Fibroblast of lung (primary cell): Measurements from ENCODE around the gene RAB36.

Source experiments
- EZH2 ChIP-seq: IDR thresholded peaks from 2 replicates; pipeline ENCODE4 v1.5.1; 2012; ENCODE audit warnings: low read length, control low read depth, mild to moderate bottlenecking; ENCODE audit errors: missing control alignments
- TF ChIP-seq, protein P1 (sequence below), 2 donors: IDR thresholded peaks in 1 of 2; conservative IDR thresholded peaks in 1 of 2; 1 replicate in 1 of 2; 2 replicates in 1 of 2; pipeline ENCODE4 v1.5.1; 2011 to 2012; ENCODE audit warnings: low read length in 2 of 2, control low read depth in 1 of 2, inconsistent platforms in 1 of 2, low read depth in 1 of 2, mild to moderate bottlenecking in 1 of 2

DNA sequence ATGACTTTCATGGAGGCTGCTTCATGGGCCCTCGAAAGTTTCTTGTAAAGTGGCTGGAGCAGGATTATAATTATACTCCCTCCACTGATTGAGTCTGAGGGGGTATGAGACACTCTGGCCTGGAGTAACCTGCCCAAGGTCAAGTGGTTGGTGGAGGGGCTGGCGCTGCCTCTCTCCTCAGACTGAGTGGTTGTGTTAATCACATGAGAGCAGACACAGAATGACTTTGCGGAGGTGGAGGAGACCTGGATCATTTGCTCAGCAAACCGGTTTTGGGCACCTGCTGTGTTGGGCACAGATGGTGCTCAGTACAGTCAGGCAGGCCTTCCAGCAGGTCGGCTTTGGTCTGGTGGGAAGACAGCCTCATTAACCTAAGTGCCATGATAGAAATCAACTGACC lies 46.9 kb downstream of the RAB36 start:
- TF ChIP-seq, protein P1, sequence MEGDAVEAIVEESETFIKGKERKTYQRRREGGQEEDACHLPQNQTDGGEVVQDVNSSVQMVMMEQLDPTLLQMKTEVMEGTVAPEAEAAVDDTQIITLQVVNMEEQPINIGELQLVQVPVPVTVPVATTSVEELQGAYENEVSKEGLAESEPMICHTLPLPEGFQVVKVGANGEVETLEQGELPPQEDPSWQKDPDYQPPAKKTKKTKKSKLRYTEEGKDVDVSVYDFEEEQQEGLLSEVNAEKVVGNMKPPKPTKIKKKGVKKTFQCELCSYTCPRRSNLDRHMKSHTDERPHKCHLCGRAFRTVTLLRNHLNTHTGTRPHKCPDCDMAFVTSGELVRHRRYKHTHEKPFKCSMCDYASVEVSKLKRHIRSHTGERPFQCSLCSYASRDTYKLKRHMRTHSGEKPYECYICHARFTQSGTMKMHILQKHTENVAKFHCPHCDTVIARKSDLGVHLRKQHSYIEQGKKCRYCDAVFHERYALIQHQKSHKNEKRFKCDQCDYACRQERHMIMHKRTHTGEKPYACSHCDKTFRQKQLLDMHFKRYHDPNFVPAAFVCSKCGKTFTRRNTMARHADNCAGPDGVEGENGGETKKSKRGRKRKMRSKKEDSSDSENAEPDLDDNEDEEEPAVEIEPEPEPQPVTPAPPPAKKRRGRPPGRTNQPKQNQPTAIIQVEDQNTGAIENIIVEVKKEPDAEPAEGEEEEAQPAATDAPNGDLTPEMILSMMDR (conservative IDR thresholded peaks at IDR 0.05 in 1 of 2, IDR thresholded peaks at IDR 0.05 in 1 of 2; ENCODE audit: low read depth in 1 of 2, low read length in 2 of 2) = no peak
- no peak for TF ChIP-seq EZH2
